BE2C (cell line): Measurements from ENCODE around the gene PRKAA2.

Experiments used
- DNase-seq: peaks from one replicate; pipeline ENCODE4 v3.0.0-alpha.2; 2020
- H3K27me3 ChIP-seq: fragments of 250-450 bp; sonication (Bioruptor Pico); 2 replicates; pipeline ENCODE4 v1.5.1; 2020; ENCODE audit warnings: mild to moderate bottlenecking
- H3K36me3 ChIP-seq: fragments of 250-450 bp; sonication (Bioruptor Pico); 2 replicates; pipeline ENCODE4 v1.5.1; 2020; ENCODE audit warnings: mild to moderate bottlenecking
- H3K4me1 ChIP-seq: fragments of 250-450 bp; sonication (Bioruptor Pico); 2 replicates; pipeline ENCODE4 v1.5.1; 2020
- H3K4me3 ChIP-seq: 2 replicates; pipeline ENCODE4 v1.5.1; 2011; ENCODE audit warnings: low read depth, low read length
- H3K9me3 ChIP-seq: fragments of 250-450 bp; sonication (Bioruptor Pico); 2 replicates; pipeline ENCODE4 v1.5.1; 2020
- CTCF ChIP-seq: IDR thresholded peaks from 2 replicates; pipeline ENCODE4 v1.5.1; 2012; ENCODE audit warnings: mild to moderate bottlenecking, low read depth, low read length

PRKAA2 gene

DNA sequence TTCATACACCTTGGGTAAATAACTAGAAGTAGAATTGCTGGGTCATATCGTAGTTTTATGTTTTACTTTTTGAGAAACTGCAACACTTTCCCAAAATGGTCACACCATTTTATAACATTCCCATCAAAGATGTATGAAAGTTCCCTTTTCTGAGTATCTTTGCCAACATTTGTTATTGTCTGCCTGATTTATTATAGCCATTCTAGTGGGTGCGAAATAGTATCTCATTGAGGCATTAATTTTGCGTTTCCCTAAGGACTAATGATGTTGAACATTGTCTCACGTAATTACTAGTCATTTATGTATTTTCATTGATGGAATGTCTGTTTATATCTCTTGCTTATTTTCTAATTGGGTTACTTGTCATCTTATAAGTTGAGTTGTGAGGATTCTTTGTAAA lies 3.4 kb downstream of the PRKAA2 start:
- Histone ChIP-seq H3K36me3 (no peaks in the 10 kb centered on the region), H3K4me1 (no peaks in the 10 kb centered on the region), H3K4me3 (no peak overlapping the region), H3K9me3 (no peaks in the 10 kb centered on the region), H3K27me3 (peaks cover 23% of the 10 kb centered on the region)
- DNase-seq: no peak
- no peak for TF ChIP-seq CTCF

DNA sequence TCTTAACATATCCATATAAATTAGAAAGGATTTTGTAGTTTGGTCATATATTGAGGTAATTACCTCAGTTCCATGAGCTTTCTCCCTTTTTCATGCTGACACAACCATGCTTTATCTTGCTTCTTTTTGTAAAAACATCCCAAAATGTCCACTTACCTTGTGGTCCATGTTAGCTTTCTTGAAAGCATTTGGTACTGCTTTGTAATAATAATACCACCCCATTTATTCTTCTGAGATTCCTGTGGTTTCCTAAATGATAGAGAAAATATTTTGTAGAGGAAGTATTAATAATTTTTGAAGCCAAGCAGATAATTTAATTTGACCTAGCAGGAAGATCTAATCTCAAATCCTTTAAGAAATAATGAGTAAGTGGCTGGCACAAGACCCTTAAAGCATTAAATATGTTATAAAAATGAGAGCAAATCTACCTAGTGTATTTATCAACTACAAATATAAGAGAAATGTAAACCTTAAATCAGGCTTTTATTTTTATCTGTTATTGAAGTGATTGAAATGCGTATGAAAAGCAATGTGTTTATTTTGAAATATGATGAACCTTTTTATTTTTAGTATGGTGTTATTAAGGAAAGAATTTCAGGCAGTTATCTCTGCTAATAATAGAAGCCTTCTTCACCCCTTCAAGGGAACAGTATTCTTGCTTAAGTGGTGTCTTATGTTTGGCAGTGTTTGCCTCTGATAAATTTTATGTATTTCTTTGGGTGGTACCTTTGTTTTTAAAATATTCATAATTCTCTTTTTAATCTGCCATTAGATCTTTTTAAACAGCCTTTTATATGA lies 9.2 kb downstream of the PRKAA2 start:
- no peak for DNase-seq
- TF ChIP-seq CTCF: no peak
- Histone ChIP-seq H3K4me3 (no peak overlapping the region), H3K36me3 (no peaks in the 10 kb centered on the region), H3K4me1 (no peaks in the 10 kb centered on the region), H3K27me3 (no peaks in the 10 kb centered on the region), H3K9me3 (no peaks in the 10 kb centered on the region)

DNA sequence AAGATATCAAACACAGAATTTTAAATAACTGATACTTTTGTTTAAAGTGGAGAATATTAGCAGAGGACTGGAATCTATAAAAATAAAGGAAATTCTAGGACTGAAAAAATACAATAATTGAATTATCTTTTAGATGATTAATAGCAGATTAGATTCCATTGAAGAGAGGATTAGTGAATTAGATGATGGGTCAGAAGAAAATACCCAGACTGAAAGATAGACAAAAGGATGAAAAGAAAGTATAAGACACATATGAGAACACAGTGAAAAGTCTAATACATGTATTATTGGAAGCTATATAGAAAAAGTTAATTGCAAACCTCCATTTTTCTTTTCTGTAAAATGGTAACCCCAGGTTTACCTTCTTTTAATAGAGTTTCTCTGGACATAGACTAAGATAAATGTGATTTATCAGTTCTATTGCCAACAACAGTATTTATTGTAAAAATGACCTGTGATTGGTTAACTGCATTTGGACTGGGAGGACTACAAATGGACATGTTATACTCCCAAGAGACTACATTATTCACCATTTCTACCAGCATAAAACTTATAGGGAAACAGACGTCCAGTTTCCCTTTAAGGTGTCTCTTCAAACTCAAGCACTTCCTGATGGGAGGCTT lies 11.0 kb downstream of the PRKAA2 start:
- no peak for DNase-seq
- Histone ChIP-seq H3K36me3 (no peaks in the 10 kb centered on the region), H3K27me3 (no peaks in the 10 kb centered on the region), H3K4me1 (no peaks in the 10 kb centered on the region), H3K9me3 (no peaks in the 10 kb centered on the region), H3K4me3 (no peak overlapping the region)
- no peak for TF ChIP-seq CTCF

- Histone ChIP-seq H3K4me1 (no peaks in the 10 kb centered on the region), H3K9me3 (no peaks in the 10 kb centered on the region), H3K36me3 (no peaks in the 10 kb centered on the region), H3K4me3 (no peak overlapping the region), H3K27me3 (no peaks in the 10 kb centered on the region)
- DNase-seq: no peak
- no peak for TF ChIP-seq CTCF
Observed at GRCh38 chr1:56658254-56658653, 13.1 kb downstream of the PRKAA2 start.

DNA sequence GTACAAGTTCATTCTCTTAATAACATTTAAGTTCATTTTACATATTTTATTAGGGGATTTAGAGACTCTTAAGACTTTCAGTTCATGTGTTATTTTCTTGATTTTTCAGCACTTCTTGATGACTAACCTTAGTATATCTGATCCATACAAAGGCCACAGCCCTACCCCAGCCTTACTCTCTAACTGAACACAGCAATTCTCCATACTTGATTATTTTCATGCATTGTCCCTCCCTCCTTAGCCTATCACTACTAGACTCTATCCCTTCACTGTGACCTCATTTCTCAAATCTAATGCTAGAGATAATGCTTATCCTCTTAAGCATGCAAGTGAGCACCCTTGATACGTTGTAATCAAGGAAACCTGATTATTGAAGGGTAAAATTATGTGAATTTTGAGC lies 15.2 kb downstream of the PRKAA2 start:
- no peaks in the 10 kb centered on the region for H3K27me3 ChIP-seq
- H3K9me3 ChIP-seq: no peaks in the 10 kb centered on the region
- H3K36me3 ChIP-seq: no peaks in the 10 kb centered on the region
- no peaks in the 10 kb centered on the region for H3K4me1 ChIP-seq
- no peak for TF ChIP-seq CTCF
- H3K4me3 ChIP-seq: no peak overlapping the region
- no peak for DNase-seq

- Histone ChIP-seq H3K4me3 (no peak overlapping the region), H3K4me1 (no peaks in the 10 kb centered on the region), H3K9me3 (no peaks in the 10 kb centered on the region), H3K36me3 (no peaks in the 10 kb centered on the region), H3K27me3 (no peaks in the 10 kb centered on the region)
- DNase-seq: no peak
- no peak for TF ChIP-seq CTCF
Observed at GRCh38 chr1:56663846-56664245, 18.7 kb downstream of the PRKAA2 start.
